ENCODE results near the gene FAM174C. TPM values are rescaled to one million over a fixed set of nuclear protein-coding genes. Genes with fewer than 3 reads are reported as not detected.

FAM174C gene
- total RNA-seq, 2 donors from 2014 or later, result 48.0 to 63.9 TPM

GRCh38 chr19:1230783-1231489, 44.4 kb upstream of the FAM174C start:
- no peak for DNase-seq
- H3K36me3 ChIP-seq (replicated peaks in 1 of 2; ENCODE audit: insufficient read depth in 1 of 2, low read depth in 2 of 2), result peaks cover 5% of the 10 kb centered on the region in 2 donors
- peaks cover 27% of the 10 kb centered on the region for H3K4me1 ChIP-seq
- no peak overlapping the region for H3K4me3 ChIP-seq
- TF ChIP-seq CTCF (IDR thresholded peaks at IDR 0.05) (no peak), POLR2A (IDR thresholded peaks at IDR 0.05) (no peak)
- no peak for ATAC-seq
- no peak overlapping the region for H3K27ac ChIP-seq
- intact Hi-C loops (cut with DNase I), result no loop called here
- H3K9me3 ChIP-seq, result no peaks in the 10 kb centered on the region
- no peaks in the 10 kb centered on the region for H3K27me3 ChIP-seq
- 81 to 88% methylated on average over 16 to 34 of the region's 38 CpGs for WGBS, 2 donors

GRCh38 chr19:1231729-1232637, 43.3 kb upstream of the FAM174C start:
- DNase-seq, result peak in 2 of 4 donors; percentile 41 to 70
- Histone ChIP-seq H3K36me3 (replicated peaks in 1 of 2; ENCODE audit: insufficient read depth in 1 of 2, low read depth in 2 of 2) (peaks cover 0 to 3% of the 10 kb centered on the region in 2 donors), H3K9me3 (no peaks in the 10 kb centered on the region), H3K4me3 (no peak overlapping the region), H3K4me1 (peaks cover 29% of the 10 kb centered on the region), H3K27me3 (no peaks in the 10 kb centered on the region), H3K27ac (peak overlapping the region; percentile 2 to 65 (median 36))
- TF ChIP-seq POLR2A (IDR thresholded peaks at IDR 0.05), result no peak
- peak in 1 of 7 experiments; percentile 2 for TF ChIP-seq CTCF (IDR thresholded peaks at IDR 0.05)
- 68 to 69% methylated on average over 7 to 15 of the region's 15 CpGs for WGBS, 2 donors
- intact Hi-C loops (cut with DNase I), result no loop called here
- peak; percentile 30 for ATAC-seq

GRCh38 chr19:1232652-1233072, 42.7 kb upstream of the FAM174C start:
- ATAC-seq (peak; percentile 43), DNase-seq (peak; percentile 62 to 72 (median 66))
- Histone ChIP-seq H3K27me3 (no peaks in the 10 kb centered on the region), H3K4me1 (peaks cover 35% of the 10 kb centered on the region), H3K9me3 (no peaks in the 10 kb centered on the region), H3K36me3 (replicated peaks in 1 of 2; ENCODE audit: insufficient read depth in 1 of 2, low read depth in 2 of 2) (no peaks in the 10 kb centered on the region), H3K4me3 (no peak overlapping the region), H3K27ac (peak overlapping the region; percentile 2 to 65 (median 36))
- TF ChIP-seq POLR2A (IDR thresholded peaks at IDR 0.05) (no peak), CTCF (IDR thresholded peaks at IDR 0.05) (no peak)
- intact Hi-C loops (cut with DNase I), result no loop called here
- 4 to 17% methylated on average over 7 to 15 of the region's 15 CpGs for WGBS, 2 donors

- no peak overlapping the region for H3K4me3 ChIP-seq
- peaks cover 38% of the 10 kb centered on the region for H3K4me1 ChIP-seq
- 33% methylated on average over 24 of the region's 24 CpGs; no CpG with 5 or more reads in 1 of the 2 donors for WGBS, 2 donors
- no peaks in the 10 kb centered on the region for H3K9me3 ChIP-seq
- no peaks in the 10 kb centered on the region for H3K36me3 ChIP-seq (replicated peaks in 1 of 2; ENCODE audit: insufficient read depth in 1 of 2, low read depth in 2 of 2)
- DNase-seq, result peak; percentile 74 to 89 (median 83)
- H3K27ac ChIP-seq, result peak overlapping the region; percentile 2 to 65 (median 36)
- no peak for TF ChIP-seq CTCF (IDR thresholded peaks at IDR 0.05)
- TF ChIP-seq POLR2A (IDR thresholded peaks at IDR 0.05), result no peak
- intact Hi-C loops (cut with DNase I), result no loop called here
- H3K27me3 ChIP-seq, result no peaks in the 10 kb centered on the region
- peak; percentile 39 for ATAC-seq
Observed at GRCh38 chr19:1233115-1233667, 42.1 kb upstream of the FAM174C start.
